Femur (tissue), 1 donor: Measurements from ENCODE around the gene GGACT.
"Not testable (repeated sequence)": the region's sequence is repeated elsewhere in the genome, so short reads cannot be mapped to it uniquely, and the experiment has no call there.

Source experiments
- DNase-seq: peaks from one replicate; pipeline ENCODE4 v3.0.0-alpha.2; 2017

The GGACT gene

DNA sequence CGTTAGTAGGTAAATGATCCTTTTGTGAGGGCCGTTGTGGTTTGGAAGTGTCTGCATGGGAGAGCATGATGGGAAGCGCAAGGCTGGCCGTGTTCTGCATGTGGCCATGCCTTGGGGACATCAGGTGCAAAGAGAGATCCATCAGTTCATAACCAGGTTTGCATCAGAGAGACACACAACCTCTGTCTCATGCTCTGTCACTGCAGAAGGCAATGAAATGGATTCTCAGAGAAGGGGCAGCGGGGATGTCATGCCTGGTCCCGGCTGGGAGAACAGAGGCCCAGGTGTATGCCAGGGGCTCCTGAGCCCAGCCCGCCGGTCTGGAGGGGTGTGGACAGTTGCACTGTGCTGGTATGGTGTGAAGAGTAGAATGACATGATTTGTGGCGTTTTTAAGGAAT lies 60.2 kb downstream of the GGACT start:
- no peak for DNase-seq

DNA sequence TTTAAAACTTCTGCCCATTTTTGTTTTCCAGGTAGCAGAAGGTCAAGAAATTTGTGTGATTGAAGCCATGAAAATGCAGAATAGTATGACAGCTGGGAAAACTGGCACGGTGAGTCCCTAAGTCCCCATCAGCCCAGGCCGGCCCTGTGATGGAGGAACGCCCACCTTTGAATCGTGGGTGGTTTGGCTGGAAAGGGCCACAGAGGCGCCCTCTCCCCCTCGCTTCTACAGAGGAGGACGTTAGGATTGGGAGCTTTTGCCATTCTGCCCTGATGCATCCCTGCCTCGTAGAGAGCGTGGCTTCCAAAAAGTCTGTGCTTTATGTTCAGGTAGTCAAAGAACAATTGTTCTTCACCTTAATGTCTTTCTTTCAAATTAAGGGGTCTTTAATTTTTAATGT lies 60.9 kb downstream of the GGACT start:
- DNase-seq, result no peak

GRCh38 chr13:100526318-100527000 lies 62.1 kb downstream of the GGACT start:
- DNase-seq, result peak; percentile 10

- peak; percentile 11 for DNase-seq
These were observed 62.9 kb downstream of the GGACT start for GRCh38 chr13:100525453-100526317.

GRCh38 chr13:100524688-100525087 lies 63.9 kb downstream of the GGACT start:
- DNase-seq, result not testable (repeated sequence)

GRCh38 chr13:100523981-100524386 lies 64.6 kb downstream of the GGACT start:
- DNase-seq, result no peak

DNA sequence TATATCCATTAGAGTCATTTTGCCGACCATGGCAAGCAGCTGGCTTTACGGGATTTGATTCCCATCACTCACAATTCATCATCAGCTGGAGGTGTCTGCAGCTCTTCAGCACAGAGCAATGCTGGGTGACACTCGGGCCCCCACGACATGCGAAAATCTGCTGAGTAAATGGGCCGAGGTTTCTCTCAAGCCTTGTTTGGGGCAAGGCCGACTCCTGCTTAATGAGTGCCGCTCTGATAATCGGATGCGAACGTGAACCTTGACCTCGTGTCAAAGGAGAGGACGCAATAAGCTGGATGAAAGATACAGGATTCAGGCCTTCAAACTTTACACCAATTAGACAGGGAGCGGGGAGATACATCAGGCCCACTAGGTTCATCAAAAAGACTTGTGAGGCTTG lies 65.2 kb downstream of the GGACT start:
- no peak for DNase-seq

DNA sequence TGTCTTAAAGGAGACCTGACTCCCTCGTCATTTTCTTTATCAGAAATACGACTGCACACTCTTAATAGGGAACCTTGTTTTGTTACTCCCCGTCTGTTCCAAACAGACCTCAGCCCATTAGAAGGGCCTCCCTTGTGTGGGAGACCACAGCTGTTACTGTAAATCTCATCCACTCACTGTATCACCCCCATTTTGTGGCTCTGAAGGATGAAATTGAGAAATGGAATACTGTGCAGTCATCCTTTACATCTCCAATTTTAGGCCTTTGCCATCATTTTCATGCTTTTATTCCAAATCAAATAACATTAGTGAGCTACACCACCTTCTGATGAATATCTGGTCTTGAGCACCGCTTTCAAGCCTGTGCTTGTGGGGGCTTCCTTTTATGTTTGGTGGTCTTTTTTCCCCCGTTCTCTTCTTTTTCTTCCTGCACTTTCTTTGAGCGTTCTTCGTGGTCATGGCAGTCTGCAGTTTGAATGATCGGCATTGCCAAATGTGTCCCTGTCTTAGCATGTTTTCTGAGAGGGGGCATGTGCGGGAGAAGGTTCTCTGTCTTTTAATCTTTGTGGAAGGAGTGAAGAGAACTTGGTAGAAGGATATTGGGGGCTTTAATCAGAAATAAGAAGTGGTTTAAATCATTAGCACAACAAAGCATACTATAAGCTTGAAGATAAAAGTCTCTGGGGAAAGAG lies 65.8 kb downstream of the GGACT start:
- DNase-seq, result no peak

DNA sequence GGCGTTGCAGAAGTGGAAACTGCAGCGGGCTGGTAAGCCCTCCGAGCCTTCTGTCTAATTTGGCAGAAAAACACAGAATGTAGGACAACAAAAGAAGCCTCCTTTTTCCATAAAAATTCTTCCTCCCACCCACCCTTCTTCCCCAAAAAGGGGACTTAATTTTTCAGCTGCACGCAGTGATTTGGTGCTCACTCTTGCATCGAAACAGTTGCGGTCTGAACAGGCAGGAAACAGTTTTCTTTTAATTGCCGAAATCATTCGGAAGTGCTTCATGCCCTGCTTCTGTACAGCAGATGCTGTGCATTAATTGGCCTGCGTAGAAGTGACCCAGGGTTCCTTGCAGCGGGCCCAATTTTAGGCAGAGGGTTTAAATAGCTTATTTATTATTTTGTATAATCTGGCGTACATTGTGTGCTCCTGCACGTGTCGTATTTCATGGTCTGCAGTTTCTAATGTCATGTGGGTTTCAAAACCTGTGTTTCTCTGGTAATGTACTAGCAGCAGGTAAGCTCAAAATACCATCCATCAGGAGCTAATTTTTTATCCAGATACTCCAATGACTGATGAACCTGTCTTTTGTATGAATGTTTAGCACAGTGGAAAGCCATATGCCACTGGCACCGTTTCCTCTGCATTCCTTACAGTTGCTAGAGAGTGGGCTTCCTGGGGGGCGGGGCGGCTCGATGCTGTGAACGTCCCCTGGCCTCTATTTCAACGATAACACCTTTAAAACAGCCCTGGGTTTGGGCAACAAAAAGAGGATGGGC lies 66.6 kb downstream of the GGACT start:
- DNase-seq, result no peak

- DNase-seq, result no peak
These were observed 67.4 kb downstream of the GGACT start for GRCh38 chr13:100520936-100521850.

GRCh38 chr13:100519626-100520025 lies 69.0 kb downstream of the GGACT start:
- no peak for DNase-seq

DNA sequence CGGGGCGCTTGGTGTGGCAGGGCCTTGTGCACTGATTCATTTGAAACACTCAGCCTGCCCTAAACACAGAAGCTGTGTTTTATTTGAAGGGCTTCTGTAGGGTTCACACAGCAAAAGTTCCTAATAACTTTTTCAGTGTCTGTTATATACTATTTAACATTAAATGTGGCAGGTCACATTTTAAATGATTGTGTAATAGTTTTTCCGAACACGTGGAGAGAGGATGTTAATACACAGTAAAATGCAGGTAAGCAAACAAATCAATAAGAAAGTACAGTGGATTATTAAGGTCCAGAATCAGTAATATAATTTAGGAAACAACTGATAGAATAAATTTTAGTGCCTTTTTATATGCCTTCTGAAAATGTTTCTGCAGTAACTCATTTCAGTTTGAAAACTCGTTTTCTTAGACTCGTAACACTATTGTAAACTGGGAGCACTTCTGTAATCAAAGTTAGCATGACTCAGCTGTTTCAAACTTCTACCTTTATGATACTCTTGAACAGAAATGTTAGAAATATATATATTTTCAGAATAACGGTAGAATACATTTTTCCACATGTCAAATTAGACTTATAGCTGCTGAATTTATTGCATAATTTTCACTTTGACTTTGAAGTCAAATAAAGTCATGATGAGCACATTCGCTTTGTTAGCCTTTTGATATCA lies 70.1 kb downstream of the GGACT start:
- no peak for DNase-seq

DNA sequence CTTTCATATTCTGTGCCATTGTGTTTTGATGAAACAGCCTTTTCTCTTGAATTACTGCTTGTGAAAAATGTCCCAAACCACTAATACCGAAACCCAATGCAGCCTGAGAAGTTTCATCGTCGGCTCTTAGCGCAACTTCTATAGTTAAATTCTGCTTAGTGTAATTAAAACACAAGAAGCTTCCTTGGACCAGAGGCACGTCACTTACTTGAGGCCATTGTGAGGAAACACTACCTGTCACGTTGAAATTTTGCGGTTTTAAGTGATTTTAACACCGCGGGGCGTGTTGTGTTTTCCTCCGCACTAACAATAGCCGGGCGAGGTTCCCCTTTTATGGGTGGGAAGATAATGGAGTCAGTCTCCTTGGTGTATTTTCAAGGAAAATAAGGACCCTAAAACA lies 70.9 kb downstream of the GGACT start:
- no peak for DNase-seq

DNA sequence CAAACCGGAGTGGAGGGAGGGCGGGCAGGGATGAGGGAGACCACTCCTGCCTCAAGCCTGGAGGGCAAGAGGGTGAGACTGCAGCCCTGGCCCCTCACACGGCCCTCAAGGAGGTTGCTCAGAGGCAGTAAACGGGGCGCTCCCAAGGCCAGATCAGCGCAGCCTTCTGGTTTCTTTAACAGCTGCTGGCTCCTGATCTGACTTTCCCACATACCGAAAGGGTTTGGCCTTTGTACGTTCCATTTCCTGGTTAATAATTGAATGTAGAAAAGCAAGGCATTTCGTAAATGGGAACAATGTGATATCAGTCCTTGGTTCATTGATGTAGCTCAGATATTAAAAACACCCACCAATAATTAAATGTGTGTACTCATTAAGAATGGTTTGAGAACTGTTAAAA lies 71.5 kb downstream of the GGACT start:
- DNase-seq, result no peak

DNA sequence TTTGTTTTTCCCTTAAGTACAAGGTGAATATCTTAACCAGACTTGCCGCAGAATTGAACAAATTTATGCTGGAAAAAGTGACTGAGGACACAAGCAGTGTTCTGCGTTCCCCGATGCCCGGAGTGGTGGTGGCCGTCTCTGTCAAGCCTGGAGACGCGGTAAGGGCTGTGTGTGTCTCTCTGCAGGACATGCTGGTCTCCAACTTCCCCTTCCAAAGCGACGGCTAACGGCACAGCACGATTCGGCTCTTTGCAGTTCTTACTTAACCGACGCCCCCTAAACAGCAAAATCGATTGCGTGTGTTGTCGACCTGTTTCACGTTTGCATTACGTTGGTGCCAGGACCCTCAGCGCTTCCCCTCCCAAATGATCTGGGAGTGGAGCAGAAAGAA lies 73.2 kb downstream of the GGACT start:
- DNase-seq, result no peak

- peak; percentile 81 for DNase-seq
These were observed 73.7 kb downstream of the GGACT start for GRCh38 chr13:100514788-100515409.

DNA sequence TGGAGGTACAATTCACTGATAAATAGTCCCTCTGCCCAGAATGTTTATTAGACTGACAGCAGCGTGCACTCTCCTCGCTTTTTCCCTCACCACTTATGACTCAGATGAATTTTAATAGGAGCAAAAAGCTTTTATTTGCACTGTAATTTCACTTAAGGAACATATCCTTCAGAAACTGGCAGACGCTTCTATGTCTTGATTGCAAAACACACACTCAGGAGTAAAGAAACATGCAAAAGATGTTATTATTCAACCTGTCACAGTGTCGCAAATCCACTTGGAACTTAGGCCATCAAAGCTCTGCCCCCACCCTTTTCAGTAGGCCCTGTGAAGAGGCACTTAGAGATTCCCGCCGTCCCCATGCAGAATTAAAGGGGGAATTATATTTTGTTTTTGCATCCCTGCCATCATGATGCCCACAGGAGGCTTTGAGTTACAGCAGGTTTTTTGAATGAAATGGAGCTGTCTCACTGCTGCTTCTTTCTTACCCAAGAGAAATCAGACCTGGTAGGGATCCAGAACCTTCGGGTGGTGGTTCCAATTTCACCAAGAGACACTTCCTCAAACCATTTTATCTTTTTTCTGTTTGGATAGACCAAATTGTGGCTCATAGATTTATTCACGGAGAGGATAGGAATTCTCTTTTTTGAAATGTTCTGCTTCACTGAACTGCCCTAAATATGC lies 74.5 kb downstream of the GGACT start:
- DNase-seq, result no peak

DNA sequence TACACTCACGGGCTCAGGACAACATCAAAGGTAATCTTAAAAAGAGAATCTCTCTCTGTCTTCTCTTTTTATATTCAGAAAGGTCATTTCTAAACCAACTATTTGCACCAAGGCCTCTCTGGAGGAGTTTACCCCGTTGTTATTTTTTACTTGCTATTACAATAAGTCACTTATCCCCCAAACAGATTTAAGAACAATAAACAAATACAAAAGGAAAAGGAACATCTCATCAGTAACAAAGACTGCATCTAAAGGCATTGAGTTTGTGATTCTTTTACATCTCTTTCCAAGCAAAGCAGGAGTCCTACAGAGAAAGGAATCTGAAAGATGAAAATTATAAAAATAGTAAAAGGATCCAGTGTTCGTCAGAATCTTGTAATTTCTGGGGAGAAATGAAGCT lies 75.4 kb downstream of the GGACT start:
- DNase-seq, result no peak

DNA sequence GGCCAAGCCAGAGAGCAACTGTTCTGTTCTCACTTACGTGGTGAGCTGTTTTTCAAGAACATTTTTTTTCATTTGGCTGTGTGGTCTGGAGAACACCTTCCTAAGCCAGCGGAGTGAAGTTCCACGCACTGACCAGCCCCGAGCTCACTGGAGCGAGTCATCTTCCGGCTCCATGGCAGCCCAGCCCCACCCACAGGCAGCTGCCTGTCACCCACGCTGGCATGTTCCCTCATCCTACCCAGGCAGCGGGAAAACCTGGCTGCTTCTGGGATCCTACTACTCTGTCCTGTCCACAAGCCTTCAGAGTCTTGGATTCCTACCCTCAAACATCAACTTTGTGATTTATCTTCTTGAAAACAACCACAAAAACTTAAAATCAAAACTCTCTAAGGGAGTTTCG lies 76.2 kb downstream of the GGACT start:
- no peak for DNase-seq

- DNase-seq, result no peak
These were observed 77.1 kb downstream of the GGACT start for GRCh38 chr13:100511466-100511865.
